Kidney (tissue), 14 donors: ENCODE results near the gene GBX1. TPM values are rescaled to one million over a fixed set of nuclear protein-coding genes. Genes with fewer than 3 reads are reported as not detected.

Experiments
- DNase-seq, 5 donors: peaks; one replicate each; pipeline ENCODE4 v3.0.0-alpha.2; 2013 to 2020
- FAIRE-seq: peaks from 2 replicates; lab custom pipeline; 2012; peaks lifted over from hg19 to GRCh38; lab: Jason Lieb, UNC
- H3K27ac ChIP-seq, 2 donors: one replicate each; pipeline ENCODE4 v1.7.0; 2013; ENCODE audit warnings: low read depth in 2 of 2, low read length in 2 of 2, inconsistent platforms in 1 of 2
- H3K27me3 ChIP-seq: one replicate; pipeline ENCODE4 v1.7.1; 2013; ENCODE audit warnings: low read length, inconsistent platforms; ENCODE audit not compliant: control insufficient read depth, insufficient read depth
- H3K36me3 ChIP-seq, 3 donors: one replicate each; pipeline versions ENCODE4 v1.7.0 to v1.7.1; 2013; ENCODE audit warnings: low read length in 3 of 3, control low read depth in 1 of 3, inconsistent platforms in 1 of 3; ENCODE audit not compliant: insufficient read depth in 3 of 3, control insufficient read depth in 2 of 3
- H3K4me1 ChIP-seq, 3 donors: one replicate each; pipeline versions ENCODE4 v1.7.0 to v1.7.1; 2013; ENCODE audit warnings: low read length in 3 of 3, inconsistent platforms in 1 of 3, low read depth in 1 of 3; ENCODE audit not compliant: control insufficient read depth in 2 of 3, insufficient read depth in 2 of 3
- H3K4me3 ChIP-seq, 3 donors: one replicate each; pipeline versions ENCODE4 v1.7.0 to v1.8.1; 2013; ENCODE audit warnings: low read length in 3 of 3, control low read depth in 1 of 3, inconsistent platforms in 1 of 3
- H3K9ac ChIP-seq, 3 donors: one replicate each; pipeline versions ENCODE4 v1.7.0 to v1.7.1; 2013; ENCODE audit warnings: low read length in 3 of 3, control low read depth in 1 of 3, inconsistent platforms in 1 of 3
- H3K9me3 ChIP-seq, 3 donors: one replicate each; pipeline versions ENCODE4 v1.7.0 to v1.7.1; 2013; ENCODE audit warnings: low read length in 3 of 3, control low read depth in 1 of 3, inconsistent platforms in 1 of 3; ENCODE audit not compliant: control insufficient read depth in 2 of 3, insufficient read depth in 1 of 3
- CTCF ChIP-seq: IDR thresholded peaks from 3 replicates; pipeline ENCODE4 v1.5.1; 2012; ENCODE audit warnings: mild to moderate bottlenecking, moderate library complexity, borderline replicate concordance; ENCODE audit not compliant: insufficient read depth; ENCODE audit errors: extremely low read depth
- intact Hi-C: fragments of 100-400 bp; cut with DNase I; formaldehyde crosslinking; loops from one replicate; pipeline ENCODE4 v1.11.1; 2022
- polyA plus RNA-seq: library from polyadenylated mRNA; stranded (reverse); fragments of 350-450 nt; fragmentation: Illumina TruSeq; extraction: RNeasy Lipid Tissue Mini Kit (QIAGEN cat#74804); gene quantifications from one replicate; pipeline ENCODE4 v1.2.3, GENCODE V29; 2014; ENCODE audit warnings: low read depth, low replicate concordance; ENCODE audit not compliant: insufficient read depth
- total RNA-seq: library from RNA; stranded (reverse); fragmentation: NEBNext Ultra II Directional; extraction: Animal tissue kit (Norgen Biotek cat#: 25700); gene quantifications from one replicate; pipeline ENCODE4 v1.2.1, GENCODE V29; 2021
- donor health status: control.
- donor health status: control.
- donor health status: control.
- donor health status: control.
- donor health status: control.
- donor health status: DM: yes; HTN: yes; CAD: no.
- donor health status: Normal renal cell carcinoma (clear cell type).

GBX1 gene
- total and polyA plus RNA-seq, 2 donors from 2014 or later, result not detected

GRCh38 chr7:151193203-151193978 is 25.9 kb upstream of the GBX1 start:
- H3K27ac ChIP-seq, result no peak overlapping the region
- TF ChIP-seq CTCF, result no peak
- H3K9me3 ChIP-seq, result no peaks in the 10 kb centered on the region
- no peak overlapping the region for H3K9ac ChIP-seq
- no peaks in the 10 kb centered on the region for H3K27me3 ChIP-seq
- intact Hi-C loops, result no loop called here
- no peak for FAIRE-seq
- H3K4me3 ChIP-seq, result no peak overlapping the region
- DNase-seq, result no peak
- no peaks in the 10 kb centered on the region for H3K36me3 ChIP-seq
- no peaks in the 10 kb centered on the region for H3K4me1 ChIP-seq

- Histone ChIP-seq H3K36me3 (no peaks in the 10 kb centered on the region), H3K27ac (no peak overlapping the region), H3K27me3 (no peaks in the 10 kb centered on the region), H3K4me1 (no peaks in the 10 kb centered on the region), H3K9me3 (no peaks in the 10 kb centered on the region), H3K4me3 (no peak overlapping the region), H3K9ac (no peak overlapping the region)
- FAIRE-seq, result no peak
- no peak for TF ChIP-seq CTCF
- intact Hi-C loops, result no loop called here
- DNase-seq, result no peak
Observed at GRCh38 chr7:151192002-151192539, 24.6 kb upstream of the GBX1 start.

- Histone ChIP-seq H3K9ac (no peak overlapping the region), H3K4me1 (no peaks in the 10 kb centered on the region), H3K36me3 (no peaks in the 10 kb centered on the region), H3K9me3 (no peaks in the 10 kb centered on the region), H3K4me3 (no peak overlapping the region), H3K27me3 (no peaks in the 10 kb centered on the region), H3K27ac (no peak overlapping the region)
- TF ChIP-seq CTCF, result no peak
- DNase-seq, result no peak
- no peak for FAIRE-seq
- intact Hi-C loops, result no loop called here
Observed at GRCh38 chr7:151191544-151191943, 24.1 kb upstream of the GBX1 start.
